Stimulated activated CD8-positive, alpha-beta memory T cell treated with anti-CD3 and anti-CD28 coated beads, Interleukin-2, amount 100 ng/mL, for 48 hours (primary cell): ENCODE measurements around the gene GPC6.

Experiments used
- DNase-seq, 2 donors: peaks; one replicate each; pipeline ENCODE4 v3.0.0-alpha.2; 2020; ENCODE audit warnings: low read depth in 2 of 2

Gene GPC6

GRCh38 chr13:94168783-94169453 lies 942.3 kb downstream of the GPC6 start:
- DNase-seq: no peak

DNA sequence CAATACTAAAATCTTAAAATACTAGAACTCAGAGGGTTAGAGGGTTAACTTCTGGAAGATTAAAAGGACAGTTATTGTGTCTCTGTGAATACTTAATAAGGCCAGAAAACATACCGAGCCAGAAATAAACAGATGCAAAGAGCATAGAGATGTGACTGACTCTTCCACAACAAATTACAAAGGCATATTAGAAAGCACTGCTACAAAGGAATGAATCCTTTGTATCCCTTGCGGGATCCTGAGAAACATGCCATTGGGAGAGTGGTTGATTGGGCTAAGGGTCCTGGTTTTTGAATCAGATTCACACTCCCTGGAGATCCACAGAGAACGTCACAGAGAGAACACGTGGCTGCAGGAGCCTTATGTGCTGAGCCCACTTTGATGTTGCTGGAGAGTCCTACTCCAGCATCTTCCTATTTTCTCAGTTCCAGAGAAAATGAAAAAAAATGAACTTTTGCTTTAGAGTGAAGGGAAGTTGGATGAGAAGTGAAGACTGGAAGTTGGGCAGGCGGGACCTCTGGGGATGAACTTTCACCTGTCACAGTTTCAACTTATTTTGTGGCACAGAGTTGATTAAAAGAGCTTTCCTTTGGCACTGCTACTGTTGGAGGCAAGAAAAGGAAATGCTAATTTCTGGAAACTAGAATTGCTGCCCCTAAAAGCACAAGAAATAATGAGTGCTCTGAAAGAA lies 943.0 kb downstream of the GPC6 start:
- DNase-seq: no peak

DNA sequence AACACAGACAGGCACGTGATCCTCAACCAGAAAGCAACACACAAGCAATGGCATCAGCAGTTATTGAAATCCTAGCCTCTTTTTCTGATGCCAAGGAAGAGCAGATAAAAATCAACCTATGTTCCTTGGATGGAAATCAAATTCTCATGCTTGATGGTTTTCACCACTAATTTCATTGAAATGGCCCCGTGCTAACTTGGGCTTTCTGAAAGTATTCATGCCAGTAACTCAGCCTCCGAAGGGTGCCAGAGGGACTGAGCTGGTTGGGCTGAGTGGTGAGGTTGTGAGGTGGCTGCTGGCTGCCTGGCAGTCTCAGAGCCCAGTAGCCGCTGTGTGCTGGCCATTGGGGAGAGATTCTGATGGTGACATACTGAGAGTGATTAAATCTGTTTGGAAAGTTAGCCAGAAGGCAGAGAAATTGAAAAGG lies 943.6 kb downstream of the GPC6 start:
- DNase-seq: no peak

DNA sequence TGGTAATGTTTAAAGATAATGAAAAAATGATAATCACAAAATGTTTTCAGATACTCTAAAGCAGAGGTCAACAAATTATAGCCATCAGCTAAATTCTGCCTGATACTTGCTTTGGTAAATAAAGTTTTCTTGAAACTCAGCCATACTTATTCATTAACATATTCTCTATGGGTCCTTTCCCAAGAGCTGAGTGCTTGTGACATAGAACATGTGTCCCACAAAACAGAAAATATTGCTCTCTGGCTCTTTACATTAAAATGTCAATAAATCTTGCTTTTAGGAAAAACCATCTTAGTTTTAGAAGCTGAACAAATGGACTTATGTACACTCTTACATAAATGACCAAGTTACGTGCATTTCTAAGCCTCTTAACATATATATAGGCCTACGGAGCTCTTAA lies 945.8 kb downstream of the GPC6 start:
- no peak for DNase-seq

GRCh38 chr13:94173312-94173854 lies 946.8 kb downstream of the GPC6 start:
- no peak for DNase-seq

DNA sequence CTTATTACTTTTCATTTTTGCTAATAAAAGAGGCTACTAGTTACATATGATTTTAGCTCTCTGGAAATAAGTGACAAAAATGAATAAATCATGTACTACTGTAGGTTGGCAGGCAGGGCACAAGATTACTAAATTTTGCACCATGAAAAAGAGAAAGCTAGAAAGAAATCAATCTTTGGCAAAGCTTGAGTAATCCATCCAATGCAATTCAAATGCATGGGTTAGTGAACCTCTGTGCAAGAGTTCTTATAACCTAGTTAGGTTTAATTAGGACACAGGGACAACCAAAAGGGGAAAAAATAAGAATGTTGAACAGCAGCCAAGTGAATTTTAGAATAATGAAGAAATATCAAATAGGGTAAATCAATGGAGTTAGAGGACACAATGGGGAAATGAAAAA lies 947.4 kb downstream of the GPC6 start:
- no peak for DNase-seq

- no peak for DNase-seq
These were observed 948.5 kb downstream of the GPC6 start for GRCh38 chr13:94175076-94175475.

DNA sequence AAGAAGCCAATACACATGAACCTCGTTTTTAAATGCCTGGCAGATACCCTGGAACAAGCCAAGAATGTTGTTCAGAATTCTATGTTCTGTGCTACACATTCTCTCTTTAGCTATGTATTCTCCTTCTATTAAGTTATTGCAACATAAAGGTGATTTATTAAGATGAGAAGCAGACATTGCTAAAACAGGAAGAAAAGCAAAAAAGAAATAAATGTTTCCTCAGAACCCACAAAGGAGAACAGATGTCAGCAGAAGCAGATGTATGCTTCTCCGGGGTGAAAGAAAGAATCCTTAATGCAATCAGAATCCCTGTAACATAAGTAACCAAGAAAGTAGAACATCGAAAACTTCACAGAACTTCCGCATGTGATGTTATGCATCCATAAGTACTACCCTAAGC lies 950.0 kb downstream of the GPC6 start:
- DNase-seq: no peak

GRCh38 chr13:94177041-94177440 lies 950.4 kb downstream of the GPC6 start:
- no peak for DNase-seq

- no peak for DNase-seq
These were observed 952.1 kb downstream of the GPC6 start for GRCh38 chr13:94178625-94179244.

- DNase-seq: no peak
These were observed 955.0 kb downstream of the GPC6 start for GRCh38 chr13:94181461-94182107.

DNA sequence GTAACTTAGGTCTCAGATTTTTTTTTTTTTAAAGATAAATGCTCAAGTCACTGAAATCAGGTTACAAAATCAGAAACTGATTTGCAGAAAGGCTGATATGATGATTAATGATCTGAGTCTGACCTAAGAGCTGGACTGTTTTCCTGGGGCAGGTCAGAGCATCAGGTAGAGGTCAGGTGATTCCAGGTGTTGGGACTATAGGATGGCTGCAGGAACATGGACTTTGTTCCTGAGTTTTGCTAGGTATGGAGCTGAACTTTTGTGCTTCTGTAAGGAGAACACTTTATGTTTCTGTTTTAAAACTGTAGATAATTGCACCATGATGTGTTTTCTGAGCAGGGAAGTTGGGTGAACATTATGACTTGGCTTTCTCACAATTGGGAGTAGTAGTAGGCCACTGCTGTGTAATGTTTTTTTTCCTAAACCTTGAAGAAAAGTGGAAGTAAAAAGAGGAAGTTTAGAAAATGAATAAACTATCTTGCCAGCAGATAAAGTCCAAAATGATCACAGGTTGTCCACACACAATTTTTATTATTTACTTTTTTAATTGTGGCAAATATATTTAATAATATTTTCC lies 955.7 kb downstream of the GPC6 start:
- DNase-seq: no peak

- DNase-seq: no peak
These were observed 959.9 kb downstream of the GPC6 start for GRCh38 chr13:94186470-94186869.

DNA sequence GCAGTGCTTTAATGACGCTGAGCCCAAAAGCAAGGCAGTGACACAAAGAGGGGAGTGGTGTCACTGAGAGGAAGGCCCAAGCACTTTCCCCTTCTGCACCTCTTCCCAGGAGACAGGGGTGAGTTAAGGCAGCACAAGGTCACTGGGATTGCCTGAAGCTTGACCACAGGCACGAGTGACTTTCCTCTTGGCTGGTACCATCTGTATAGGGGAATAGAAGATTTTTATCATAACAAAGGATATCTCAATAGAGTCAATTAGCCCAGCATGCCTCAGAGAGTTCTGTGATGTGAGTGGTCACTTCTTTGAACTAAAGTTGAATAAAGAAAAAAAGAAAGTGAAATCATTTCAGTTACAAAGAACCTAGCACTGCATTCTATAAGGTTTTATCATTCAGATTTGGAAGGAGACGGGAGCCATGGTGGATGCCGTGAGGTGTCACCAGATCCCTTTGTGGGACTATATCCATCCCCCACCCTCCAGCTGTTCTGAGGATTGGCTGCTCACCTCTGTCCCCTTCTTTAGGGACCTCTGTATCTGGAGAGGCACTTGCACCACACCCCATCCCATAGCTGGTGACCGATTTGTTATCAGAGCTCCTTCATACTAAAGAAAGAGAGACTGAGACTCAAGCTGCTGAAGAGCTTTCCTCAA lies 961.7 kb downstream of the GPC6 start:
- no peak for DNase-seq

DNA sequence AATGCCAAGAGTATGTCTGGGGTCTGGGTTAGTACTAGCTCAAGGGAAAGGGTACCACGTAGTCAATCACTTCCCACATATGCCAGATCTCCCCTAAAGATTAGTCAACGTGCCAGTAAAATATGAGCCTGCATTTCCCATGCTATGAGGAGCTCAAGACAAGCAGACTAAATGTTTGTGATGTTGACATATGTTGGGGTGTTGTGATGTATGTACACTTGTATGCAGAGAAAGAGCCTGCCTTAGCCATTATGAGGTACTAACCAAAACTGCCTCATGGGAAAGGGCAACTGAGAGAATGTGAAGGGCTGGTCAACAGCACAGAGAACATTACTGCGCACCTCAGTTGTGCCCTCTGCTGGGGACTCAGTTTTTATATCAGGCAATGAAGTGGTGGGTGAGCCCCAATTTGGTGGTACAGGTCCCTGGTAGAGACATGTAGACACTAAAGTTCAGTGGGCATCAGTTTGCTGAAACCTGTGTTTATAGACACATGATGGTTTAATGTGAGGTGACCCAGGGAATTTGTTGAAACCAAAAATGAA lies 965.9 kb downstream of the GPC6 start:
- no peak for DNase-seq

- DNase-seq: no peak
These were observed 969.1 kb downstream of the GPC6 start for GRCh38 chr13:94195715-94196114.

DNA sequence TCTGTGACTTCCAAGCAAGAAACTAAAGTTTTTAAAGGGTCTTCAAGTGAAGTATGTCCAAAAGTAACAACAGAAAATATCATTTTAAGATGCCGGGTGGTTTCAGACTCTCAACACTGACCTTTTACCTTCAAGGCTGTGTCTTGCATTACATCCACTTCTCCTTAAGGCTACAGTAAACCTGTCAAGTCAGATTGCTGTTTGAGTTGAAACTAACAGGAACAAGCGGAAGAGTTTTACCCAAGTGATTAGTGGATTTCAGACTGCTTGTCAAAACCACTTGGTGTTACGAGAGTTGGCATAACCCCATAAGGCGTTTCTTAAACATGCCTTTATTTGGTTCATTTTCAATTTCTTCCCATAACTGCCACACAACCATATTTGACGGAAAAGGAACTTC lies 969.8 kb downstream of the GPC6 start:
- no peak for DNase-seq

DNA sequence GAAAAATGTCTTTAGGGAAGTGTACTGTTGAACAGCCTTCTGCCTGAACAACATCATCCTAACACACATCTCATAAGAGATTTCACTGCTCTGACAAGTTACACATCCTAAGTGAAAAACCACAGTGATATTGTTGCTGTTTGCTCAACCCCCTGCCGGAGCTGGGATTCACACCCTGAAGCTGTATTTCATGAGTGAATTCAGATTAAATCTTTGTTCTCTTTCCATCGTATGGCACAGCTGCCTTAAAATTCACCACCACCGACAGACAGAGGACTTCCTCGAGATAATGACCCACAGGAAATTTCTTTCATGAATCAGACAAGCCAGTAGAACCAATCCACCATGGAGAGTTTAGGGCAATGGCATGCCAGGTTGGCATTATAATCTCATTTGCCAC lies 972.1 kb downstream of the GPC6 start:
- no peak for DNase-seq

DNA sequence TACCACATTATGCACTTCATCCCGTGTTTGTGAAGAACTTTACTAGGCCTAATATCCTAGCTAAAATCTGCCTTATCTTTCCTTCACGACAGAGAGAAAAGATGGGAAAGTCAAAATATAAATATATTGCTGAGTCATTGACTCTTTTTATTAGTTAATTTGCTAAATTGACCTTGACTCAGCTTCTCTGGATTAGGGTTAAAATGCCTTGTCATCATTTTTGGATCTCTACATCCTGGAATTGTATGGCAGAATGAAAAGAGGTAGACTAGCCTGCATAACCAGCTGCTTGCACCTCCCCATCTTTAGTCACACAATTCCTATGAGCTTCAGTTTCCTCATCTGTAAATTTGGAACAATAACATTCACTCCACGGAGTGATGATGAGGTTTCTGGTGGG lies 972.5 kb downstream of the GPC6 start:
- DNase-seq: no peak

- no peak for DNase-seq
These were observed 974.4 kb downstream of the GPC6 start for GRCh38 chr13:94201022-94201421.

DNA sequence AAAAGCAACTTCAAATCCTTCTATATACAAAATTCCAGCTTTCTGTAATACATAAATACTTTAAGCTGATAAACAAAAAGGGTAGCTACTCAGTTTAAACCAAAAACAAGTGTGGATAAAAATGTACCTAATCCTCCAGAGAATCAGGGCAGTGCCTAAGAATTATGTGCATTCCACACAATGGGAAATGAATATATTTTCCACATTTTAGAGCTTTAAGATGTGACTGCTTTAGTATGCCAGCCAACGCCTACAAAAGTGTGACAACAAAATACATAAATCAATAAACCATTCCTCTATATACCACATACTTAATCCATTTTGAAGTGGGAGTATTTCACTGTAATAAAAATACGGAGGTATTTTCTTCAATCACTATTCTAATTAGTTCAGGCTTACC lies 977.6 kb downstream of the GPC6 start:
- DNase-seq: no peak
